WTC11 (cell line): ENCODE data around the gene ANK2. TPM values are rescaled to one million over a fixed set of nuclear protein-coding genes. Genes with fewer than 3 reads are reported as not detected.

Experiments used
- ATAC-seq: fragments of 200-7000 bp; cut with Tn5 transposase; 2 replicates; pipeline ENCODE4 v1.10.0; 2021; ENCODE audit warnings: mild to moderate bottlenecking, moderate library complexity
- CTCF ChIA-PET: fragments of 300-600 bp; sonication (Branson Sonifier 250); formaldehyde crosslinking; loops from one replicate; lab custom pipeline; 2021; ENCODE audit warnings: antibody characterized with exemption; lab: Charles Lee
- POLR2A ChIA-PET: fragments of 350-600 bp; sonication (Branson Sonifier 250); formaldehyde crosslinking; loops from one replicate; lab custom pipeline; 2021; ENCODE audit warnings: antibody characterized with exemption; lab: Charles Lee
- DNase-seq: peaks from one replicate; pipeline ENCODE4 v3.0.0; 2021; ENCODE audit warnings: low spot score
- H3K27ac Mint-ChIP-seq: 2 replicates; pipeline ENCODE4 v1.8.0; 2021; ENCODE audit warnings: mixed read lengths
- H3K27me3 Mint-ChIP-seq: 2 replicates; pipeline ENCODE4 v1.8.0; 2021; ENCODE audit warnings: low read depth, mild to moderate bottlenecking, moderate library complexity, mixed read lengths
- H3K36me3 Mint-ChIP-seq: 2 replicates; pipeline ENCODE4 v1.8.0; 2021; ENCODE audit warnings: mixed read lengths
- H3K4me1 Mint-ChIP-seq: 2 replicates; pipeline ENCODE4 v1.8.0; 2022; ENCODE audit warnings: mixed read lengths
- H3K4me3 Mint-ChIP-seq: 2 replicates; pipeline ENCODE4 v1.8.0; 2021; ENCODE audit warnings: mild to moderate bottlenecking, moderate library complexity, mixed read lengths
- H3K9me3 Mint-ChIP-seq: 2 replicates; pipeline ENCODE4 v1.8.0; 2021; ENCODE audit warnings: mixed read lengths
- CREB1 ChIP-seq: sonication (generic); formaldehyde crosslinking; IDR thresholded peaks from 2 replicates; pipeline ENCODE4 v1.8.0; 2023; ENCODE audit warnings: mild to moderate bottlenecking, missing genetic modification reagents
- E2F4 ChIP-seq: sonication (generic); formaldehyde crosslinking; IDR thresholded peaks from 2 replicates; pipeline ENCODE4 v1.8.1; 2022; ENCODE audit warnings: low read depth, mild to moderate bottlenecking, moderate library complexity, missing genetic modification reagents, borderline replicate concordance
- ESRRA ChIP-seq: sonication (generic); formaldehyde crosslinking; IDR thresholded peaks from 2 replicates; pipeline ENCODE4 v1.8.1; 2022; ENCODE audit warnings: mild to moderate bottlenecking, missing genetic modification reagents, borderline replicate concordance
- IRF1 ChIP-seq: sonication (generic); formaldehyde crosslinking; IDR thresholded peaks from 2 replicates; pipeline ENCODE4 v1.8.0; 2023; ENCODE audit warnings: missing genetic modification reagents
- MLX ChIP-seq: sonication (generic); formaldehyde crosslinking; IDR thresholded peaks from 2 replicates; pipeline ENCODE4 v1.8.1; 2023; ENCODE audit warnings: mild to moderate bottlenecking, missing genetic modification reagents, moderate library complexity
- MYBL2 ChIP-seq: sonication (generic); formaldehyde crosslinking; IDR thresholded peaks from 2 replicates; pipeline ENCODE4 v1.8.1; 2023; ENCODE audit warnings: mild to moderate bottlenecking, moderate library complexity, missing genetic modification reagents
- NR2C2 ChIP-seq: sonication (generic); formaldehyde crosslinking; IDR thresholded peaks from 2 replicates; pipeline ENCODE4 v1.8.0; 2022; ENCODE audit warnings: mild to moderate bottlenecking, missing genetic modification reagents
- OVOL2 ChIP-seq: fragments of 250-450 bp; sonication (Bioruptor Pico); IDR thresholded peaks from 2 replicates; pipeline ENCODE4 v1.9.0; 2021; ENCODE audit warnings: mild to moderate bottlenecking, borderline replicate concordance
- SMAD4 ChIP-seq: sonication (generic); formaldehyde crosslinking; IDR thresholded peaks from 2 replicates; pipeline ENCODE4 v1.8.0; 2022; ENCODE audit warnings: mild to moderate bottlenecking, missing genetic modification reagents
- SP1 ChIP-seq: sonication (generic); formaldehyde crosslinking; conservative IDR thresholded peaks from 2 replicates; pipeline ENCODE4 v1.8.1; 2022; ENCODE audit warnings: missing genetic modification reagents
- TEAD1 ChIP-seq: sonication (generic); formaldehyde crosslinking; IDR thresholded peaks from 2 replicates; pipeline ENCODE4 v1.8.0; 2022; ENCODE audit warnings: mild to moderate bottlenecking, missing genetic modification reagents
- ZNF138 ChIP-seq: sonication (generic); formaldehyde crosslinking; conservative IDR thresholded peaks from 2 replicates; pipeline ENCODE4 v1.8.1; 2022; ENCODE audit warnings: mild to moderate bottlenecking, moderate library complexity, missing genetic modification reagents
- ZNF396 ChIP-seq: fragments of 250-450 bp; sonication (Bioruptor Pico); IDR thresholded peaks from 2 replicates; pipeline ENCODE4 v1.8.0; 2021; ENCODE audit warnings: mild to moderate bottlenecking, moderate library complexity, borderline replicate concordance
- ZNF416 ChIP-seq: fragments of 250-450 bp; sonication (Bioruptor Pico); IDR thresholded peaks from 2 replicates; pipeline ENCODE4 v1.9.0; 2021; ENCODE audit warnings: mild to moderate bottlenecking, inconsistent platforms
- ZNF423 ChIP-seq: fragments of 250-450 bp; sonication (Bioruptor Pico); IDR thresholded peaks from 2 replicates; pipeline ENCODE4 v2.1.2; 2022; ENCODE audit warnings: mild to moderate bottlenecking, moderate library complexity
- total RNA-seq: library from RNA; stranded (reverse); gene quantifications from 3 replicates; pipeline ENCODE4 v1.2.3, GENCODE V29; 2021
- TF ChIP-seq, protein P1 (sequence below): sonication (generic); formaldehyde crosslinking; IDR thresholded peaks from 2 replicates; pipeline ENCODE4 v1.8.1; 2022; ENCODE audit warnings: missing genetic modification reagents, borderline replicate concordance
- TF ChIP-seq, protein P2 (sequence below): sonication (generic); formaldehyde crosslinking; IDR thresholded peaks from 2 replicates; pipeline ENCODE4 v1.8.0; 2022; ENCODE audit warnings: mild to moderate bottlenecking, missing genetic modification reagents
- TF ChIP-seq, protein P3 (sequence below): fragments of 250-450 bp; sonication (Bioruptor Pico); IDR thresholded peaks from 2 replicates; pipeline ENCODE4 v2.1.2; 2022; ENCODE audit warnings: mild to moderate bottlenecking, moderate library complexity
- TF ChIP-seq, protein P4 (sequence below): sonication (generic); formaldehyde crosslinking; IDR thresholded peaks from 2 replicates; pipeline ENCODE4 v1.8.1; 2022; ENCODE audit warnings: mild to moderate bottlenecking, missing genetic modification reagents, moderate library complexity, borderline replicate concordance
- TF ChIP-seq, protein P5 (sequence below): sonication (generic); formaldehyde crosslinking; IDR thresholded peaks from 2 replicates; pipeline ENCODE4 v1.8.0; 2022; ENCODE audit warnings: mild to moderate bottlenecking, missing genetic modification reagents

The ANK2 gene
- total RNA-seq, 1 experiment from 2014 or later, result 27.9 TPM

DNA sequence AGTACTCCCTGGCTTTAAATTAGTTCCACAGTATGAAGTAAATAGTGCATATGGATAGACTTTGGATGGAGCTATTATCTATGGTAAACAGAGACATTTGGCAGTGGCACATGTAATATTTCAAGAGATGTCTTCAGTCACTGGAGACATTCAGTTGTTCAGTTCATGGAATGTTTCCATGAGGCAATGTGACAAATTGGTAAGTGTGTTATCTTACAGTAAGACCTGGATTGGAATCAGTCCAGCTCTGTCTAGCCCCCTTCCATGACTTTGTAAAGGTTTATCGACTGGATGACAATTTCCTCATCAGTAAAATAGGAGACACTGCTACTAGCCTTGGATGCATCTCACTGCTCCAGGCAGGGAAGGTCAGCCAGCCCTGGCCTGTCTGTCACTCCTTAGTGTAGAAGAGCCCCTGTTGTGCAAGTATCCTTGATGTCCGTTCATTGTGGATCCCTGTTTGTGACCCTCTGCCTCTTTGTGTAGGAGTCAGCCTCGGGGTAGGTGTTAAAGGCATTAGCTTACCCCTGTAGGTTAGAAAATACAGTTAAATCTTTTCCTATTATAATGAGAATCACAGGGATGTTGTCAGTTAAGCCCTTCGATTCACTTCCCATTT is 335.9 kb downstream of the ANK2 start:
- Mint-ChIP-seq H3K4me1 (peaks cover 2% of the 10 kb centered on the region; the same call in 1 of the 2 replicates), H3K36me3 (peaks cover 38% of the 10 kb centered on the region)
- peak; percentile 65 for ATAC-seq
- TF ChIP-seq ZNF396 (no peak), CREB1 (CRISPR knock-in tag) (no peak), MYBL2 (CRISPR knock-in tag) (no peak), E2F4 (no peak), ZNF138 (CRISPR knock-in tag) (no peak), ZNF423 (no peak), NR2C2 (CRISPR knock-in tag) (no peak)
- TF ChIP-seq, protein P1, sequence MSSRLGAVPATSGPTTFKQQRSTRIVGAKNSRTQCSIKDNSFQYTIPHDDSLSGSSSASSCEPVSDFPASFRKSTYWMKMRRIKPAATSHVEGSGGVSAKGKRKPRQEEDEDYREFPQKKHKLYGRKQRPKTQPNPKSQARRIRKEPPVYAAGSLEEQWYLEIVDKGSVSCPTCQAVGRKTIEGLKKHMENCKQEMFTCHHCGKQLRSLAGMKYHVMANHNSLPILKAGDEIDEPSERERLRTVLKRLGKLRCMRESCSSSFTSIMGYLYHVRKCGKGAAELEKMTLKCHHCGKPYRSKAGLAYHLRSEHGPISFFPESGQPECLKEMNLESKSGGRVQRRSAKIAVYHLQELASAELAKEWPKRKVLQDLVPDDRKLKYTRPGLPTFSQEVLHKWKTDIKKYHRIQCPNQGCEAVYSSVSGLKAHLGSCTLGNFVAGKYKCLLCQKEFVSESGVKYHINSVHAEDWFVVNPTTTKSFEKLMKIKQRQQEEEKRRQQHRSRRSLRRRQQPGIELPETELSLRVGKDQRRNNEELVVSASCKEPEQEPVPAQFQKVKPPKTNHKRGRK (CRISPR knock-in tag), result no peak
- TF ChIP-seq, protein P2, sequence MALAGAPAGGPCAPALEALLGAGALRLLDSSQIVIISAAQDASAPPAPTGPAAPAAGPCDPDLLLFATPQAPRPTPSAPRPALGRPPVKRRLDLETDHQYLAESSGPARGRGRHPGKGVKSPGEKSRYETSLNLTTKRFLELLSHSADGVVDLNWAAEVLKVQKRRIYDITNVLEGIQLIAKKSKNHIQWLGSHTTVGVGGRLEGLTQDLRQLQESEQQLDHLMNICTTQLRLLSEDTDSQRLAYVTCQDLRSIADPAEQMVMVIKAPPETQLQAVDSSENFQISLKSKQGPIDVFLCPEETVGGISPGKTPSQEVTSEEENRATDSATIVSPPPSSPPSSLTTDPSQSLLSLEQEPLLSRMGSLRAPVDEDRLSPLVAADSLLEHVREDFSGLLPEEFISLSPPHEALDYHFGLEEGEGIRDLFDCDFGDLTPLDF (CRISPR knock-in tag), result no peak
- TF ChIP-seq, protein P3, sequence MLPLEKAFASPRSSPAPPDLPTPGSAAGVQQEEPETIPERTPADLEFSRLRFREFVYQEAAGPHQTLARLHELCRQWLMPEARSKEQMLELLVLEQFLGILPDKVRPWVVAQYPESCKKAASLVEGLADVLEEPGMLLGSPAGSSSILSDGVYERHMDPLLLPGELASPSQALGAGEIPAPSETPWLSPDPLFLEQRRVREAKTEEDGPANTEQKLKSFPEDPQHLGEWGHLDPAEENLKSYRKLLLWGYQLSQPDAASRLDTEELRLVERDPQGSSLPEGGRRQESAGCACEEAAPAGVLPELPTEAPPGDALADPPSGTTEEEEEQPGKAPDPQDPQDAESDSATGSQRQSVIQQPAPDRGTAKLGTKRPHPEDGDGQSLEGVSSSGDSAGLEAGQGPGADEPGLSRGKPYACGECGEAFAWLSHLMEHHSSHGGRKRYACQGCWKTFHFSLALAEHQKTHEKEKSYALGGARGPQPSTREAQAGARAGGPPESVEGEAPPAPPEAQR, result no peak
- TF ChIP-seq, protein P4, sequence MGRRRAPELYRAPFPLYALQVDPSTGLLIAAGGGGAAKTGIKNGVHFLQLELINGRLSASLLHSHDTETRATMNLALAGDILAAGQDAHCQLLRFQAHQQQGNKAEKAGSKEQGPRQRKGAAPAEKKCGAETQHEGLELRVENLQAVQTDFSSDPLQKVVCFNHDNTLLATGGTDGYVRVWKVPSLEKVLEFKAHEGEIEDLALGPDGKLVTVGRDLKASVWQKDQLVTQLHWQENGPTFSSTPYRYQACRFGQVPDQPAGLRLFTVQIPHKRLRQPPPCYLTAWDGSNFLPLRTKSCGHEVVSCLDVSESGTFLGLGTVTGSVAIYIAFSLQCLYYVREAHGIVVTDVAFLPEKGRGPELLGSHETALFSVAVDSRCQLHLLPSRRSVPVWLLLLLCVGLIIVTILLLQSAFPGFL (CRISPR knock-in tag), result no peak
- TF ChIP-seq, all 79 proteins: peak for 0
- Mint-ChIP-seq H3K4me3 (no peak overlapping the region), H3K9me3 (peaks cover 35% of the 10 kb centered on the region), H3K27ac (no peak overlapping the region; the same call in 1 of the 2 replicates), H3K27me3 (no peaks in the 10 kb centered on the region)
- ChIA-PET CTCF (no interaction called here), POLR2A (no interaction called here)
- DNase-seq, result no peak

- Mint-ChIP-seq H3K4me3 (no peak overlapping the region), H3K4me1 (peaks cover 7% of the 10 kb centered on the region), H3K36me3 (peaks cover 24% of the 10 kb centered on the region), H3K27me3 (no peaks in the 10 kb centered on the region), H3K27ac (no peak overlapping the region), H3K9me3 (peaks cover 38% of the 10 kb centered on the region)
- POLR2A ChIA-PET, result no interaction called here
- TF ChIP-seq ZNF416 (CRISPR knock-in tag) (peak; percentile 98), SP1 (CRISPR knock-in tag) (no peak)
- ATAC-seq (no peak), DNase-seq (no peak)
- CTCF ChIA-PET, result no interaction called here
These were observed 339.7 kb downstream of the ANK2 start for GRCh38 chr4:113389160-113389559.

GRCh38 chr4:113390850-113391249 is 341.4 kb downstream of the ANK2 start:
- ChIA-PET POLR2A (no interaction called here), CTCF (no interaction called here)
- no peak for ATAC-seq
- Mint-ChIP-seq H3K4me1 (peaks cover 17% of the 10 kb centered on the region), H3K9me3 (peaks cover 30% of the 10 kb centered on the region), H3K4me3 (no peak overlapping the region), H3K27ac (no peak overlapping the region), H3K36me3 (peaks cover 24% of the 10 kb centered on the region), H3K27me3 (no peaks in the 10 kb centered on the region)
- DNase-seq, result no peak
- no peak for TF ChIP-seq SMAD4
- TF ChIP-seq, protein P4 (CRISPR knock-in tag), result no peak
- no peak for TF ChIP-seq OVOL2 (CRISPR knock-in tag)
- no peak for TF ChIP-seq ESRRA (CRISPR knock-in tag)
- no peak for TF ChIP-seq TEAD1 (CRISPR knock-in tag)
- TF ChIP-seq MYBL2 (CRISPR knock-in tag), result no peak
- TF ChIP-seq, protein P5, sequence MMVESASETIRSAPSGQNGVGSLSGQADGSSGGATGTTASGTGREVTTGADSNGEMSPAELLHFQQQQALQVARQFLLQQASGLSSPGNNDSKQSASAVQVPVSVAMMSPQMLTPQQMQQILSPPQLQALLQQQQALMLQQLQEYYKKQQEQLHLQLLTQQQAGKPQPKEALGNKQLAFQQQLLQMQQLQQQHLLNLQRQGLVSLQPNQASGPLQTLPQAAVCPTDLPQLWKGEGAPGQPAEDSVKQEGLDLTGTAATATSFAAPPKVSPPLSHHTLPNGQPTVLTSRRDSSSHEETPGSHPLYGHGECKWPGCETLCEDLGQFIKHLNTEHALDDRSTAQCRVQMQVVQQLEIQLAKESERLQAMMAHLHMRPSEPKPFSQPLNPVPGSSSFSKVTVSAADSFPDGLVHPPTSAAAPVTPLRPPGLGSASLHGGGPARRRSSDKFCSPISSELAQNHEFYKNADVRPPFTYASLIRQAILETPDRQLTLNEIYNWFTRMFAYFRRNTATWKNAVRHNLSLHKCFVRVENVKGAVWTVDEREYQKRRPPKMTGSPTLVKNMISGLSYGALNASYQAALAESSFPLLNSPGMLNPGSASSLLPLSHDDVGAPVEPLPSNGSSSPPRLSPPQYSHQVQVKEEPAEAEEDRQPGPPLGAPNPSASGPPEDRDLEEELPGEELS (CRISPR knock-in tag), result no peak
- TF ChIP-seq MLX (CRISPR knock-in tag), result no peak
- TF ChIP-seq IRF1 (CRISPR knock-in tag), result no peak
